ENCODE measurements around the gene KCNJ12. TPM values are rescaled to one million over a fixed set of nuclear protein-coding genes. Genes with fewer than 3 reads are reported as not detected.

The KCNJ12 gene
- total RNA-seq, 2 donors from 2014 or later, result 0.82 to 2.2 TPM

GRCh38 chr17:21390294-21390693 lies 14.1 kb downstream of the KCNJ12 start:
- intact Hi-C loops (cut with DNase I), result no loop called here
- no peak for TF ChIP-seq CTCF (IDR thresholded peaks at IDR 0.05)
- no peaks in the 10 kb centered on the region for H3K36me3 ChIP-seq
- no peaks in the 10 kb centered on the region for H3K9me3 ChIP-seq
- no peaks in the 10 kb centered on the region for H3K27me3 ChIP-seq
- H3K27ac ChIP-seq, result no peak overlapping the region
- H3K4me3 ChIP-seq, result no peak overlapping the region
- no peaks in the 10 kb centered on the region for H3K4me1 ChIP-seq
- DNase-seq, result no peak
- no peak overlapping the region for H3K9ac ChIP-seq (ENCODE audit: low read depth in 2 of 2, low read length in 2 of 2)

DNA sequence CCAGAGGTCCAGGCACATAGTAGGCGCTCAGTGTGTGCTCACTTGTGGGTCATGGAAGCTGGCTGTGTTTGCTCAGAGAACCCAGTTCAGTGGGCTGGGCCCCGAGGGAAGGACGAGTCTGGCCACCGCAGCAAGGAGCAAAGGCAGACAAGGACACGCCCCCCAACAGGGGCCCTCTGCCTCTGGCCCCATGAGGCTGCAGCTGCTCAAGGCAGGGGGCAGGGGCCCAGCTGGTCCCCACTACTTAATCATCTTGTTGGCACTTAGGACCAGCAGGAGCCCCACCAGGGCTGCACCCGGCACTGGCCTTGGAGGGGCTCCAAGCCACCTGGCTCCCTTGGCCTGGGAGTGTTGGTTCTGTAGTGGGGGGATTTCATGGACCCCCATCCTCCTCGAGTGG lies 16.1 kb downstream of the KCNJ12 start:
- intact Hi-C loops (cut with DNase I), result no loop called here
- no peaks in the 10 kb centered on the region for H3K9me3 ChIP-seq
- no peak overlapping the region for H3K9ac ChIP-seq (ENCODE audit: low read depth in 2 of 2, low read length in 2 of 2)
- H3K27ac ChIP-seq, result no peak overlapping the region
- no peaks in the 10 kb centered on the region for H3K4me1 ChIP-seq
- no peaks in the 10 kb centered on the region for H3K36me3 ChIP-seq
- H3K27me3 ChIP-seq, result no peaks in the 10 kb centered on the region
- no peak for DNase-seq
- H3K4me3 ChIP-seq, result no peak overlapping the region
- no peak for TF ChIP-seq CTCF (IDR thresholded peaks at IDR 0.05)

GRCh38 chr17:21394265-21394664 lies 18.1 kb downstream of the KCNJ12 start:
- TF ChIP-seq CTCF (IDR thresholded peaks at IDR 0.05), result no peak
- intact Hi-C loops (cut with DNase I), result no loop called here
- H3K4me3 ChIP-seq, result no peak overlapping the region
- H3K27ac ChIP-seq, result no peak overlapping the region
- no peaks in the 10 kb centered on the region for H3K27me3 ChIP-seq
- no peaks in the 10 kb centered on the region for H3K4me1 ChIP-seq
- DNase-seq, result no peak
- H3K9me3 ChIP-seq, result no peaks in the 10 kb centered on the region
- H3K36me3 ChIP-seq, result no peaks in the 10 kb centered on the region
- no peak overlapping the region for H3K9ac ChIP-seq (ENCODE audit: low read depth in 2 of 2, low read length in 2 of 2)

DNA sequence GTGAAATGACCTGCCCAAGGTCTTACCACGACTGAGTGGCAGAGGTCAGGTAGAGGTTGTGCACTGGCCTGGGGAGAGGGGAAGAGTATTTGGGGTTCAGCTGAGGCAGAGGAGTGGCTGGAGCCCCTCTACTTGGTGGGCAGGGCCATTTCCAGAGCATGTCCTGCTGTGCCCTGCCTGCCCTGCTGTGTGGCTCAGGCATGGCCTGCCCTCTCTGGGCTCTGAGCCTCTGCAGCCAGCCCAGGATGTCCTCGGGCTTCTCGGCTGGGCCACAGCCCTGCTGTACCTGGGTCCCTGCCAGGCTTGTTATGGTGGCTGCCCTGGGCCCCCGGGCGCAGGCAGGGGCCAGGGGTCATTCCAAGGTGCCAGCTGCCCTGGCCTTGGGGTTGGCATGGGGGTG lies 19.6 kb downstream of the KCNJ12 start:
- H3K36me3 ChIP-seq, result no peaks in the 10 kb centered on the region
- intact Hi-C loops (cut with DNase I), result no loop called here
- no peak for TF ChIP-seq CTCF (IDR thresholded peaks at IDR 0.05)
- no peak overlapping the region for H3K27ac ChIP-seq
- H3K9ac ChIP-seq (ENCODE audit: low read depth in 2 of 2, low read length in 2 of 2), result no peak overlapping the region
- no peaks in the 10 kb centered on the region for H3K4me1 ChIP-seq
- no peak overlapping the region for H3K4me3 ChIP-seq
- no peaks in the 10 kb centered on the region for H3K27me3 ChIP-seq
- H3K9me3 ChIP-seq, result no peaks in the 10 kb centered on the region
- DNase-seq, result no peak

DNA sequence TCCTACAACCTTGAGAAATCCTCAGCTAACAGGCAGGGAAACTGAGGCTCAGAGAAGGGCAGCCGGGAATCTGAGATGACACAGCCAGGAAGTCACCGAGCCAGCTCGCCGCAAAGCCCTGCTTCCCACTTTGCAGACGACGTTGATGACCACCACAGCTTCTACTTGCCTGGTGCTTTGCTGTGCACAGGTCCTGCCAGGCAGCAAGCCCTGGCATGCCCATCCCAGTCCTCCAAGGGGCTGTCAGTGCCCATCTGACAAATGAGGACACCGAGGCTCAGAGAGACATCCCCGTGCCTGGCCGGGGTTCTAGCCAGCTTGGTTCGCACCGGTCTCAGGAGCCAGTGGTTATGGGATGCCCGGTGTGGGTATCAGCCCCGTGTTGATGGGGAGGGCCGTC lies 20.1 kb downstream of the KCNJ12 start:
- no peak overlapping the region for H3K9ac ChIP-seq (ENCODE audit: low read depth in 2 of 2, low read length in 2 of 2)
- H3K36me3 ChIP-seq, result no peaks in the 10 kb centered on the region
- no peaks in the 10 kb centered on the region for H3K9me3 ChIP-seq
- H3K4me1 ChIP-seq, result no peaks in the 10 kb centered on the region
- H3K4me3 ChIP-seq, result no peak overlapping the region
- H3K27me3 ChIP-seq, result no peaks in the 10 kb centered on the region
- DNase-seq, result no peak
- intact Hi-C loops (cut with DNase I), result no loop called here
- H3K27ac ChIP-seq, result no peak overlapping the region
- TF ChIP-seq CTCF (IDR thresholded peaks at IDR 0.05), result no peak

Measured in colonic mucosa (tissue), 4 donors.